OCI-LY3 (cell line): Measurements from ENCODE around the gene MASP1.
"Not testable (repeated sequence)": the region's sequence is repeated elsewhere in the genome, so short reads cannot be mapped to it uniquely, and the experiment has no call there.

Experiments
- H2AFZ ChIP-seq: fragments of 200-600, 300-600 bp; shearing (Covaris generic); 2 replicates; pipeline ENCODE4 v1.6.0; 2014; ENCODE audit warnings: antibody characterized with exemption, low read depth, low read length
- H3K27ac ChIP-seq: fragments of 200-600, 300-600 bp; sonication (generic); 2 replicates; pipeline ENCODE4 v1.5.1; 2014; ENCODE audit warnings: mild to moderate bottlenecking, low read length, moderate library complexity, mixed read lengths
- H3K27me3 ChIP-seq: fragments of 200-600, 300-600 bp; sonication (generic); 2 replicates; pipeline ENCODE4 v1.6.1; 2014; ENCODE audit warnings: low read depth, low read length, mixed read lengths
- H3K36me3 ChIP-seq: fragments of 200-600, 300-600 bp; sonication (generic); replicated peaks from 2 replicates; pipeline ENCODE3; 2014; ENCODE audit warnings: low read depth, low read length, mixed read lengths
- H3K4me1 ChIP-seq: fragments of 300-600, 200-600 bp; sonication (generic); 2 replicates; pipeline ENCODE4 v1.6.1; 2014; ENCODE audit warnings: low read length, mixed read lengths
- H3K4me2 ChIP-seq: fragments of 200-600, 300-600 bp; sonication (generic); 2 replicates; pipeline ENCODE4 v1.6.1; 2014; ENCODE audit warnings: low read length, mixed read lengths
- H3K4me3 ChIP-seq: fragments of 300-600, 200-600 bp; sonication (generic); 2 replicates; pipeline ENCODE4 v1.5.1; 2014; ENCODE audit warnings: antibody characterized with exemption, mild to moderate bottlenecking, low read length, moderate library complexity
- H3K79me2 ChIP-seq: fragments of 300-600, 200-600 bp; shearing (Covaris generic); 2 replicates; pipeline ENCODE4 v1.6.1; 2014; ENCODE audit warnings: mild to moderate bottlenecking, low read length, mixed read lengths
- H3K9ac ChIP-seq: fragments of 300-600, 200-600 bp; shearing (Covaris generic); 2 replicates; pipeline ENCODE4 v1.6.0; 2014; ENCODE audit warnings: mild to moderate bottlenecking, low read length, moderate library complexity
- H3K9me3 ChIP-seq: fragments of 200-600, 300-600 bp; shearing (Covaris generic); 2 replicates; pipeline ENCODE4 v1.6.1; 2014; ENCODE audit warnings: low read length, mixed read lengths; ENCODE audit not compliant: insufficient read depth
- H4K20me1 ChIP-seq: fragments of 200-600, 300-600 bp; sonication (generic); 2 replicates; pipeline ENCODE4 v1.6.1; 2016; ENCODE audit warnings: low read length, mixed read lengths; ENCODE audit not compliant: insufficient read depth
- CTCF ChIP-seq: fragments of 200-600, 300-600 bp; sonication (generic); IDR thresholded peaks from 2 replicates; pipeline ENCODE4 v1.5.1; 2014; ENCODE audit warnings: antibody characterized with exemption, low read length, low read depth
- EZH2phosphoT487 ChIP-seq: fragments of 200-600 bp; shearing (Covaris generic); IDR thresholded peaks from 2 replicates; pipeline ENCODE4 v1.6.1; 2018; ENCODE audit warnings: antibody characterized with exemption, mixed run types, low read depth

Gene MASP1

DNA sequence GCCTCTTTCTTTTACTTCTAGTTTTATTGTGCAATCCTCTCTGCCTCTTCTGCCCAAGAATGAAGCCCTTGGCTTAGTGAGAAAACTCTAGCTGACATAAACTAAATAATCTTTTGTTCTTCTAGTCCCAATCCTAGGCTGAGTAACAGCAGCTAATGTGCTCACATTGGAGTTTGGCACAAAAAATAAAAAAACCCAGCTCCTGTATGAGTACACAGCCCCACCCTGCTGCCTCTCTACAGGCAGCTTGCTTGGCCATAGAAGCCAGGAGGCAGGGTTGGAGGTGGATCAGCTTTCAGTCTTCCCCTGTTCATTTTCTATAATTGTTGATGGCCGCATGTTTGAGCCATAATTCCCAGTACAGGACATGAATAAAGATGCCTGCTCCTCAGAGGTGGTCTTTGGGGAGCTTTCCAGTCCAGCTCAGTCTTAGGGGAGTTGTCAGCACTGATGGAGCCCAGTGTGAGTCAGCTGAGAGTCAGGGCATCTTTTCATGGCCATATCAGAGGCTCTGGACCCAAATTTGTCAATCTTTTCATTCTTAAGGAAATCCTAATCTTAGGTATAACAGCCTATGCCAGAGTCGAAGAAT, 47.5 kb downstream of the MASP1 start:
- Histone ChIP-seq H3K36me3 (no peaks in the 10 kb centered on the region), H3K79me2 (no peaks in the 10 kb centered on the region), H3K27me3 (peaks cover 24% of the 10 kb centered on the region), H3K27ac (no peak overlapping the region), H3K4me3 (no peak overlapping the region), H4K20me1 (no peaks in the 10 kb centered on the region), H3K4me1 (peaks cover 38% of the 10 kb centered on the region), H3K4me2 (no peak overlapping the region), H3K9ac (no peak overlapping the region), H2AFZ (no peak overlapping the region), H3K9me3 (no peaks in the 10 kb centered on the region)
- no peak for TF ChIP-seq EZH2phosphoT487
- TF ChIP-seq CTCF = no peak

GRCh38 chr3:187242900-187243299, 48.6 kb downstream of the MASP1 start:
- Histone ChIP-seq H3K4me2 (no peak overlapping the region), H3K36me3 (no peaks in the 10 kb centered on the region), H4K20me1 (no peaks in the 10 kb centered on the region), H3K4me3 (no peak overlapping the region), H3K79me2 (no peaks in the 10 kb centered on the region), H3K27me3 (peaks cover 14% of the 10 kb centered on the region), H3K27ac (no peak overlapping the region), H3K4me1 (peaks cover 31% of the 10 kb centered on the region), H3K9me3 (no peaks in the 10 kb centered on the region), H2AFZ (no peak overlapping the region), H3K9ac (no peak overlapping the region)
- TF ChIP-seq CTCF = no peak
- TF ChIP-seq EZH2phosphoT487 = no peak

- Histone ChIP-seq H3K9ac (no peak overlapping the region), H3K4me3 (no peak overlapping the region), H4K20me1 (no peaks in the 10 kb centered on the region), H3K36me3 (no peaks in the 10 kb centered on the region), H3K9me3 (no peaks in the 10 kb centered on the region), H3K4me2 (no peak overlapping the region), H2AFZ (no peak overlapping the region), H3K27me3 (0 out of 2 replicates have a peak, but pooled peaks cover 14% of the 10 kb centered on the region), H3K4me1 (peaks cover 26% of the 10 kb centered on the region), H3K27ac (no peak overlapping the region), H3K79me2 (no peaks in the 10 kb centered on the region)
- no peak for TF ChIP-seq CTCF
- TF ChIP-seq EZH2phosphoT487 = no peak
Observed at GRCh38 chr3:187242435-187242834, 49.1 kb downstream of the MASP1 start.

- not testable (repeated sequence) for H3K9ac ChIP-seq, H3K4me3 ChIP-seq, H3K27me3 ChIP-seq, H4K20me1 ChIP-seq, H3K4me2 ChIP-seq, H2AFZ ChIP-seq, H3K36me3 ChIP-seq, H3K9me3 ChIP-seq, H3K79me2 ChIP-seq, H3K27ac ChIP-seq
- H3K4me1 ChIP-seq = peaks cover 15% of the 10 kb centered on the region
Observed at GRCh38 chr3:187238835-187239234, 52.7 kb downstream of the MASP1 start.

GRCh38 chr3:187238239-187238638, 53.3 kb downstream of the MASP1 start:
- H2AFZ ChIP-seq = no peak overlapping the region
- no peak overlapping the region for H3K27ac ChIP-seq
- no peak for TF ChIP-seq CTCF
- no peak for TF ChIP-seq EZH2phosphoT487

More at GRCh38 chr3:187238239-187238638, 53.3 kb downstream of the MASP1 start:
- no peak overlapping the region for H3K9ac ChIP-seq
- H3K36me3 ChIP-seq = no peaks in the 10 kb centered on the region
- H3K9me3 ChIP-seq = no peaks in the 10 kb centered on the region
- H4K20me1 ChIP-seq = no peaks in the 10 kb centered on the region
- no peaks in the 10 kb centered on the region for H3K79me2 ChIP-seq
- no peak overlapping the region for H3K4me3 ChIP-seq
- H3K4me2 ChIP-seq = no peak overlapping the region
- peaks cover 9% of the 10 kb centered on the region for H3K4me1 ChIP-seq
- H3K27me3 ChIP-seq = no peaks in the 10 kb centered on the region
